Measurements from ENCODE around the gene TNFRSF25.
"Not testable (repeated sequence)": the region's sequence is repeated elsewhere in the genome, so short reads cannot be mapped to it uniquely, and the experiment has no call there.

Gene TNFRSF25

GRCh38 chr1:6495540-6496364, 29.8 kb upstream of the TNFRSF25 start:
- ATAC-seq (ENCODE audit: insufficient read depth, low read depth) (no peak), DNase-seq (no peak)
- Histone ChIP-seq H3K9me3 (ENCODE audit: insufficient read depth, low read length, severe bottlenecking) (no peaks in the 10 kb centered on the region), H3K4me2 (ENCODE audit: insufficient read depth, low read length) (no peak overlapping the region), H3K9ac (ENCODE audit: low read depth, low read length) (no peak overlapping the region), H3K79me2 (ENCODE audit: insufficient read depth, low read length) (no peaks in the 10 kb centered on the region), H2AFZ (ENCODE audit: low read depth, low read length) (no peak overlapping the region), H3K36me3 (ENCODE audit: insufficient read depth, low read length) (no peaks in the 10 kb centered on the region), H3K27ac (ENCODE audit: low read length) (no peak overlapping the region), H4K20me1 (ENCODE audit: insufficient read depth, low read length) (0 out of 2 replicates have a peak, but pooled peaks cover 2% of the 10 kb centered on the region), H3K27me3 (ENCODE audit: insufficient read depth, low read length, poor library complexity) (peaks cover 11% of the 10 kb centered on the region), H3K4me1 (ENCODE audit: insufficient read depth, low read length) (peaks cover 39% of the 10 kb centered on the region), H3K4me3 (ENCODE audit: low read depth in 1 of 2, low read length in 2 of 2) (no peak overlapping the region)
- TF ChIP-seq EZH2 (IDR thresholded peaks at IDR 0.05; ENCODE audit: borderline replicate concordance, low read depth, low read length, severe bottlenecking) (no peak), CTCF (IDR thresholded peaks at IDR 0.05; ENCODE audit: borderline replicate concordance, extremely low read depth, low read length, poor library complexity, severe bottlenecking) (no peak)

- ATAC-seq (ENCODE audit: insufficient read depth, low read depth), result peak; percentile 7; the same call in 1 of the 3 replicates
These were observed 29.1 kb upstream of the TNFRSF25 start for GRCh38 chr1:6495041-6495441.

GRCh38 chr1:6494627-6495026, 28.7 kb upstream of the TNFRSF25 start:
- H3K4me2 ChIP-seq (ENCODE audit: insufficient read depth, low read length), result no peak overlapping the region
- peaks cover 11% of the 10 kb centered on the region for H3K27me3 ChIP-seq (ENCODE audit: insufficient read depth, low read length, poor library complexity)
- 0 out of 2 replicates have a peak, but pooled peaks cover 3% of the 10 kb centered on the region for H4K20me1 ChIP-seq (ENCODE audit: insufficient read depth, low read length)

More at GRCh38 chr1:6495041-6495441, 29.1 kb upstream of the TNFRSF25 start:
- peaks cover 43% of the 10 kb centered on the region for H3K4me1 ChIP-seq (ENCODE audit: insufficient read depth, low read length)
- H3K4me3 ChIP-seq (ENCODE audit: low read depth in 1 of 2, low read length in 2 of 2), result no peak overlapping the region
- H4K20me1 ChIP-seq (ENCODE audit: insufficient read depth, low read length), result 0 out of 2 replicates have a peak, but pooled peaks cover 2% of the 10 kb centered on the region
- H3K9ac ChIP-seq (ENCODE audit: low read depth, low read length), result no peak overlapping the region
- no peaks in the 10 kb centered on the region for H3K79me2 ChIP-seq (ENCODE audit: insufficient read depth, low read length)
- peak; percentile 59 for DNase-seq
- H2AFZ ChIP-seq (ENCODE audit: low read depth, low read length), result no peak overlapping the region
- H3K36me3 ChIP-seq (ENCODE audit: insufficient read depth, low read length), result no peaks in the 10 kb centered on the region
- no peaks in the 10 kb centered on the region for H3K9me3 ChIP-seq (ENCODE audit: insufficient read depth, low read length, severe bottlenecking)
- no peak overlapping the region for H3K27ac ChIP-seq (ENCODE audit: low read length)
- TF ChIP-seq CTCF (IDR thresholded peaks at IDR 0.05; ENCODE audit: borderline replicate concordance, extremely low read depth, low read length, poor library complexity, severe bottlenecking) (no peak), EZH2 (IDR thresholded peaks at IDR 0.05; ENCODE audit: borderline replicate concordance, low read depth, low read length, severe bottlenecking) (no peak)
- H3K4me2 ChIP-seq (ENCODE audit: insufficient read depth, low read length), result no peak overlapping the region
- peaks cover 11% of the 10 kb centered on the region for H3K27me3 ChIP-seq (ENCODE audit: insufficient read depth, low read length, poor library complexity)

GRCh38 chr1:6493834-6494223, 27.9 kb upstream of the TNFRSF25 start:
- not testable (repeated sequence) for H3K27ac ChIP-seq (ENCODE audit: low read length); H3K9ac ChIP-seq (ENCODE audit: low read depth, low read length); H4K20me1 ChIP-seq (ENCODE audit: insufficient read depth, low read length); DNase-seq; H3K9me3 ChIP-seq (ENCODE audit: insufficient read depth, low read length, severe bottlenecking); H3K4me3 ChIP-seq (ENCODE audit: low read depth in 1 of 2, low read length in 2 of 2); H3K36me3 ChIP-seq (ENCODE audit: insufficient read depth, low read length); H3K4me2 ChIP-seq (ENCODE audit: insufficient read depth, low read length); H2AFZ ChIP-seq (ENCODE audit: low read depth, low read length); H3K79me2 ChIP-seq (ENCODE audit: insufficient read depth, low read length); ATAC-seq (ENCODE audit: insufficient read depth, low read depth)
- Histone ChIP-seq H3K4me1 (ENCODE audit: insufficient read depth, low read length) (peaks cover 52% of the 10 kb centered on the region), H3K27me3 (ENCODE audit: insufficient read depth, low read length, poor library complexity) (peaks cover 11% of the 10 kb centered on the region)

More at GRCh38 chr1:6494627-6495026, 28.7 kb upstream of the TNFRSF25 start:
- no peak overlapping the region for H3K4me3 ChIP-seq (ENCODE audit: low read depth in 1 of 2, low read length in 2 of 2)
- H3K36me3 ChIP-seq (ENCODE audit: insufficient read depth, low read length), result no peaks in the 10 kb centered on the region
- ATAC-seq (ENCODE audit: insufficient read depth, low read depth), result no peak
- no peaks in the 10 kb centered on the region for H3K9me3 ChIP-seq (ENCODE audit: insufficient read depth, low read length, severe bottlenecking)
- no peak for DNase-seq
- no peak overlapping the region for H3K27ac ChIP-seq (ENCODE audit: low read length)
- H3K79me2 ChIP-seq (ENCODE audit: insufficient read depth, low read length), result no peaks in the 10 kb centered on the region
- H2AFZ ChIP-seq (ENCODE audit: low read depth, low read length), result no peak overlapping the region
- no peak for TF ChIP-seq EZH2 (IDR thresholded peaks at IDR 0.05; ENCODE audit: borderline replicate concordance, low read depth, low read length, severe bottlenecking)
- TF ChIP-seq CTCF (IDR thresholded peaks at IDR 0.05; ENCODE audit: borderline replicate concordance, extremely low read depth, low read length, poor library complexity, severe bottlenecking), result no peak
- H3K9ac ChIP-seq (ENCODE audit: low read depth, low read length), result no peak overlapping the region
- H3K4me1 ChIP-seq (ENCODE audit: insufficient read depth, low read length), result peaks cover 47% of the 10 kb centered on the region

Measured in DND-41 (cell line).